ENCODE results near the gene SH3GL1.

SH3GL1 gene

DNA sequence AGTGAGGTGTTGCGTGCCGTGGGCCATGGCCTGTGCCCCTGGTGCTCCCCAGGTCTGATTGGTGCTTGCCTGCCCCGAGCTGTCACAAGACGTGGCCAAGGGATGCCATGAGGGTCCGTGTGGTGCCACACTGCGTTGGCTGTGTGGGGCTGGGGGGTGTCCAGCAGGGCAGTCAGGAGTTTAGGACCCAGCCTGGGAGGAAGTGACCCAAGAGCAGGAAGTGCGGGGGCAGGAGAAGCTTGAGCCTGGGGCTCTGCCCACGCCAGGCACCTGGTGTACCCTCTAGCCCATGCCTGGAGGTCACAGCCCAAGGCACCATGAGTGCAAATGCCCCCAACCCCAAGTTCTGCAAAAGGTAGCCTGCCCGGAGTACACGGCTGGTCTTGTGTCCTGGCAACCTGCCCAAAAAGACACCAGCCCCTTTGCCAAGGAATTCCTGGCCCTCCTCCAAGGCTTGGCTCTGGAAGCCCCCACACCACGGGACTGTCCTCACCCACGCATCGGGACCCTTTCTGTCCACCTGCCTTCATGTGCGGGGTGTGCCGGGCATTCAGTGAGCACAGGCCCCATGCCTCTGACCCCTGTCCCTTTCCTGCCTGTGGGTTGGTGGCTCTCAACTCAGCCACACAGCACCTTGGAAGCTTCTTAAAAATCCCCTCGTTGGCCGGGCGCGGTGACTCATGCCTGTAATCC is 32.1 kb downstream of the SH3GL1 start (continued):
- TF ChIP-seq ZFP30 (CRISPR knock-in tag; IDR thresholded peaks at IDR 0.05) = no peak
- TF ChIP-seq SNAI2 (CRISPR knock-in tag; IDR thresholded peaks at IDR 0.05) = no peak
- TF ChIP-seq, protein P1, sequence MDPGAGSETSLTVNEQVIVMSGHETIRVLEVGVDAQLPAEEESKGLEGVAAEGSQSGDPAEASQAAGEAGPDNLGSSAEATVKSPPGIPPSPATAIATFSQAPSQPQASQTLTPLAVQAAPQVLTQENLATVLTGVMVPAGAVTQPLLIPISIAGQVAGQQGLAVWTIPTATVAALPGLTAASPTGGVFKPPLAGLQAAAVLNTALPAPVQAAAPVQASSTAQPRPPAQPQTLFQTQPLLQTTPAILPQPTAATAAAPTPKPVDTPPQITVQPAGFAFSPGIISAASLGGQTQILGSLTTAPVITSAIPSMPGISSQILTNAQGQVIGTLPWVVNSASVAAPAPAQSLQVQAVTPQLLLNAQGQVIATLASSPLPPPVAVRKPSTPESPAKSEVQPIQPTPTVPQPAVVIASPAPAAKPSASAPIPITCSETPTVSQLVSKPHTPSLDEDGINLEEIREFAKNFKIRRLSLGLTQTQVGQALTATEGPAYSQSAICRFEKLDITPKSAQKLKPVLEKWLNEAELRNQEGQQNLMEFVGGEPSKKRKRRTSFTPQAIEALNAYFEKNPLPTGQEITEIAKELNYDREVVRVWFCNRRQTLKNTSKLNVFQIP (CRISPR knock-in tag; IDR thresholded peaks at IDR 0.05; ENCODE audit: borderline replicate concordance, low read depth) = no peak

DNA sequence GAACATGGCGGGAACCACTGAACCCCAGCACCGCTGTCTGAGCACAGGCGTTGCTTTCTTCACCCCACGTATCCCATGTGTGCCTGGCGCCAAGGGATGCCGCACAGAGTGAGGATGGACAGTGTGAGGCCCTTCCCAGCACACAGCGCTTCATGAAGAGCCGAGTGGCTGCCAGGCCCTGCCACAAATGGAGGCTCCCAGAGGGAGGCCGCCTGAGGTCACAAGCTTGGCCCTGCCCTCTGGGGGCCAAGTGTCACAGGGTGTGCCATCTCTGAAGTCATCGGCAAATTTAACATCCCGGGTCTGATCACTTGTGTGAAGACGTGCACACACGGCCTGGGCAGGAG is 32.6 kb downstream of the SH3GL1 start:
- TF ChIP-seq, protein P2, sequence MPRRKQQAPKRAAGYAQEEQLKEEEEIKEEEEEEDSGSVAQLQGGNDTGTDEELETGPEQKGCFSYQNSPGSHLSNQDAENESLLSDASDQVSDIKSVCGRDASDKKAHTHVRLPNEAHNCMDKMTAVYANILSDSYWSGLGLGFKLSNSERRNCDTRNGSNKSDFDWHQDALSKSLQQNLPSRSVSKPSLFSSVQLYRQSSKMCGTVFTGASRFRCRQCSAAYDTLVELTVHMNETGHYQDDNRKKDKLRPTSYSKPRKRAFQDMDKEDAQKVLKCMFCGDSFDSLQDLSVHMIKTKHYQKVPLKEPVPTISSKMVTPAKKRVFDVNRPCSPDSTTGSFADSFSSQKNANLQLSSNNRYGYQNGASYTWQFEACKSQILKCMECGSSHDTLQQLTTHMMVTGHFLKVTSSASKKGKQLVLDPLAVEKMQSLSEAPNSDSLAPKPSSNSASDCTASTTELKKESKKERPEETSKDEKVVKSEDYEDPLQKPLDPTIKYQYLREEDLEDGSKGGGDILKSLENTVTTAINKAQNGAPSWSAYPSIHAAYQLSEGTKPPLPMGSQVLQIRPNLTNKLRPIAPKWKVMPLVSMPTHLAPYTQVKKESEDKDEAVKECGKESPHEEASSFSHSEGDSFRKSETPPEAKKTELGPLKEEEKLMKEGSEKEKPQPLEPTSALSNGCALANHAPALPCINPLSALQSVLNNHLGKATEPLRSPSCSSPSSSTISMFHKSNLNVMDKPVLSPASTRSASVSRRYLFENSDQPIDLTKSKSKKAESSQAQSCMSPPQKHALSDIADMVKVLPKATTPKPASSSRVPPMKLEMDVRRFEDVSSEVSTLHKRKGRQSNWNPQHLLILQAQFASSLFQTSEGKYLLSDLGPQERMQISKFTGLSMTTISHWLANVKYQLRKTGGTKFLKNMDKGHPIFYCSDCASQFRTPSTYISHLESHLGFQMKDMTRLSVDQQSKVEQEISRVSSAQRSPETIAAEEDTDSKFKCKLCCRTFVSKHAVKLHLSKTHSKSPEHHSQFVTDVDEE (CRISPR knock-in tag; IDR thresholded peaks at IDR 0.05) = no peak
- TF ChIP-seq PPARA (CRISPR knock-in tag; IDR thresholded peaks at IDR 0.05; ENCODE audit: borderline replicate concordance) = no peak
- TF ChIP-seq ARNTL (CRISPR knock-in tag; IDR thresholded peaks at IDR 0.05; ENCODE audit: borderline replicate concordance, low read depth) = no peak
- TF ChIP-seq, protein P3, sequence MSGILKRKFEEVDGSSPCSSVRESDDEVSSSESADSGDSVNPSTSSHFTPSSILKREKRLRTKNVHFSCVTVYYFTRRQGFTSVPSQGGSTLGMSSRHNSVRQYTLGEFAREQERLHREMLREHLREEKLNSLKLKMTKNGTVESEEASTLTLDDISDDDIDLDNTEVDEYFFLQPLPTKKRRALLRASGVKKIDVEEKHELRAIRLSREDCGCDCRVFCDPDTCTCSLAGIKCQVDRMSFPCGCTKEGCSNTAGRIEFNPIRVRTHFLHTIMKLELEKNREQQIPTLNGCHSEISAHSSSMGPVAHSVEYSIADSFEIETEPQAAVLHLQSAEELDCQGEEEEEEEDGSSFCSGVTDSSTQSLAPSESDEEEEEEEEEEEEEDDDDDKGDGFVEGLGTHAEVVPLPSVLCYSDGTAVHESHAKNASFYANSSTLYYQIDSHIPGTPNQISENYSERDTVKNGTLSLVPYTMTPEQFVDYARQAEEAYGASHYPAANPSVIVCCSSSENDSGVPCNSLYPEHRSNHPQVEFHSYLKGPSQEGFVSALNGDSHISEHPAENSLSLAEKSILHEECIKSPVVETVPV (CRISPR knock-in tag; IDR thresholded peaks at IDR 0.05) = no peak
- no peak for TF ChIP-seq BACH2 (CRISPR knock-in tag; IDR thresholded peaks at IDR 0.05; ENCODE audit: borderline replicate concordance)
- no peak for TF ChIP-seq RARB (CRISPR knock-in tag; IDR thresholded peaks at IDR 0.05)
- TF ChIP-seq OSR1 (CRISPR knock-in tag; IDR thresholded peaks at IDR 0.05) = no peak
- no peak for TF ChIP-seq TCF4 (CRISPR knock-in tag; IDR thresholded peaks at IDR 0.05; ENCODE audit: borderline replicate concordance)
- no peak for TF ChIP-seq SNAI2 (CRISPR knock-in tag; IDR thresholded peaks at IDR 0.05)
- TF ChIP-seq, protein P4, sequence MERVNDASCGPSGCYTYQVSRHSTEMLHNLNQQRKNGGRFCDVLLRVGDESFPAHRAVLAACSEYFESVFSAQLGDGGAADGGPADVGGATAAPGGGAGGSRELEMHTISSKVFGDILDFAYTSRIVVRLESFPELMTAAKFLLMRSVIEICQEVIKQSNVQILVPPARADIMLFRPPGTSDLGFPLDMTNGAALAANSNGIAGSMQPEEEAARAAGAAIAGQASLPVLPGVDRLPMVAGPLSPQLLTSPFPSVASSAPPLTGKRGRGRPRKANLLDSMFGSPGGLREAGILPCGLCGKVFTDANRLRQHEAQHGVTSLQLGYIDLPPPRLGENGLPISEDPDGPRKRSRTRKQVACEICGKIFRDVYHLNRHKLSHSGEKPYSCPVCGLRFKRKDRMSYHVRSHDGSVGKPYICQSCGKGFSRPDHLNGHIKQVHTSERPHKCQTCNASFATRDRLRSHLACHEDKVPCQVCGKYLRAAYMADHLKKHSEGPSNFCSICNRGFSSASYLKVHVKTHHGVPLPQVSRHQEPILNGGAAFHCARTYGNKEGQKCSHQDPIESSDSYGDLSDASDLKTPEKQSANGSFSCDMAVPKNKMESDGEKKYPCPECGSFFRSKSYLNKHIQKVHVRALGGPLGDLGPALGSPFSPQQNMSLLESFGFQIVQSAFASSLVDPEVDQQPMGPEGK (CRISPR knock-in tag; IDR thresholded peaks at IDR 0.05; ENCODE audit: borderline replicate concordance) = no peak
- no peak for TF ChIP-seq ISL1 (CRISPR knock-in tag; IDR thresholded peaks at IDR 0.05)
- TF ChIP-seq ZNF8 (CRISPR knock-in tag; IDR thresholded peaks at IDR 0.05) = no peak
- TF ChIP-seq TOX (CRISPR knock-in tag; IDR thresholded peaks at IDR 0.05; ENCODE audit: borderline replicate concordance) = no peak
- no peak for TF ChIP-seq GLIS3 (CRISPR knock-in tag; IDR thresholded peaks at IDR 0.05)
- no peak for TF ChIP-seq ZC3H10 (CRISPR knock-in tag; IDR thresholded peaks at IDR 0.05)
- no peak for TF ChIP-seq ZNF70 (CRISPR knock-in tag; IDR thresholded peaks at IDR 0.05)
- no peak for ATAC-seq

DNA sequence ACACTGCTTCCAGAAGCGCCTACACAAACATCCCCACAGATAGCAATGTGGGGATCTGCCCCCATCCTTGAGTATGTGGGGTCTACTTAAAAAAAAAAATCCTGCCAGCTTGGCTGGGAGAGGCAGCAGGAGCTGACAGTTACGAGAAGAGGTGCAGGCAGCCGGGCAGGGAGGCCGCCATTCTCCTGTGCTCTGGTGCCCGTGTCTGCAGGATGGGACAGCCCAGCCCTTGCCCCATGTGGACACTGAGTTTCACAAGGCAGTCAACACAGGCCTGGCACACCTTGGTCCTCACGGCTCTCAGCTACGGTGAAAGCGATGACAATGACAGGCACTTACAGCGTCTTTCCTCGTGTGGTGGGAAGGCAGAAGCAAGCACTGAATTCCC is 33.0 kb downstream of the SH3GL1 start:
- ATAC-seq = no peak
- TF ChIP-seq SNAI2 (CRISPR knock-in tag; IDR thresholded peaks at IDR 0.05) (no peak), PPARA (CRISPR knock-in tag; IDR thresholded peaks at IDR 0.05; ENCODE audit: borderline replicate concordance) (no peak), TCF4 (CRISPR knock-in tag; IDR thresholded peaks at IDR 0.05; ENCODE audit: borderline replicate concordance) (no peak), GLIS3 (CRISPR knock-in tag; IDR thresholded peaks at IDR 0.05) (no peak), ARNTL (CRISPR knock-in tag; IDR thresholded peaks at IDR 0.05; ENCODE audit: borderline replicate concordance, low read depth) (no peak), ZFP30 (CRISPR knock-in tag; IDR thresholded peaks at IDR 0.05) (no peak), ZNF70 (CRISPR knock-in tag; IDR thresholded peaks at IDR 0.05) (no peak), TOX (CRISPR knock-in tag; IDR thresholded peaks at IDR 0.05; ENCODE audit: borderline replicate concordance) (no peak), ESRRG (CRISPR knock-in tag; IDR thresholded peaks at IDR 0.05) (no peak), BACH2 (CRISPR knock-in tag; IDR thresholded peaks at IDR 0.05; ENCODE audit: borderline replicate concordance) (no peak)

DNA sequence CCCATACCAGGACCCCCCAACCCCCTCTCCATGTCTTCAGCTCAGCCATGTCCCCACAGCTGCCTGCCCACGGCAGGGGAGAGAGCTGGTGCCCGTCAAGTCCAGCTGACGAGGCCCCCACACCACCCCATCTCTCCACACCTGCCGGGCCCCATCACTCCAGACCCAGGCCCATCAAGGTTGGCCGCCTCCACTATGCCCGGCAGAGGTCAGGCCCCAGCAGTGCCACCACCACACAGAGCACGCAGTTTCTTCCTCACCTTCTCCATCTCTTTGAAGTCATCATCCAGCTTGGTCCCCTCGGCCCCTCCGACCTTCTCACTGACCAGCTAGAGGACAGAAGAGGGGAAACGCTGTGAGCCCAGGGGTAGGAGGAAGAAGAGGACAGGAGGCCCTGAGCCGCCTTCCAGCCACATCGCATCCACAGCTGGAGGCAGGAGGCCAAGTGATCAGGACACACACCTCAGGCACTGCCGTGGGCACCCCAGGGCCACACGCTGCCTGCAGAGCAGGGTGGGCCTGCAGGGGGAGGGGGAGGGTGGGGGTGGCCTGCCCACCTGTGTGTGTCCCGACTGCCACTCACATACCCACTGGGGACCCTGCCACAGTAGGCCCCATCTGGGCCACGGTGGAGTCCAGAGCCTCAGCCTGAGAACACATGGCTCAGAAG is 33.5 kb downstream of the SH3GL1 start:
- ATAC-seq = no peak
- no peak for TF ChIP-seq BACH2 (CRISPR knock-in tag; IDR thresholded peaks at IDR 0.05; ENCODE audit: borderline replicate concordance)
- TF ChIP-seq, protein P5, sequence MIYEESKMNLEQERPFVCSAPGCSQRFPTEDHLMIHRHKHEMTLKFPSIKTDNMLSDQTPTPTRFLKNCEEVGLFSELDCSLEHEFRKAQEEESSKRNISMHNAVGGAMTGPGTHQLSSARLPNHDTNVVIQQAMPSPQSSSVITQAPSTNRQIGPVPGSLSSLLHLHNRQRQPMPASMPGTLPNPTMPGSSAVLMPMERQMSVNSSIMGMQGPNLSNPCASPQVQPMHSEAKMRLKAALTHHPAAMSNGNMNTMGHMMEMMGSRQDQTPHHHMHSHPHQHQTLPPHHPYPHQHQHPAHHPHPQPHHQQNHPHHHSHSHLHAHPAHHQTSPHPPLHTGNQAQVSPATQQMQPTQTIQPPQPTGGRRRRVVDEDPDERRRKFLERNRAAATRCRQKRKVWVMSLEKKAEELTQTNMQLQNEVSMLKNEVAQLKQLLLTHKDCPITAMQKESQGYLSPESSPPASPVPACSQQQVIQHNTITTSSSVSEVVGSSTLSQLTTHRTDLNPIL (CRISPR knock-in tag; IDR thresholded peaks at IDR 0.05; ENCODE audit: low read depth) = no peak
- TF ChIP-seq CSDC2 (CRISPR knock-in tag; IDR thresholded peaks at IDR 0.05) = no peak
- no peak for TF ChIP-seq ZNF70 (CRISPR knock-in tag; IDR thresholded peaks at IDR 0.05)
- no peak for TF ChIP-seq ARNTL (CRISPR knock-in tag; IDR thresholded peaks at IDR 0.05; ENCODE audit: borderline replicate concordance, low read depth)
- TF ChIP-seq PPARA (CRISPR knock-in tag; IDR thresholded peaks at IDR 0.05; ENCODE audit: borderline replicate concordance) = no peak
- TF ChIP-seq TOX (CRISPR knock-in tag; IDR thresholded peaks at IDR 0.05; ENCODE audit: borderline replicate concordance) = no peak

Measured in SK-N-SH treated with all-trans-retinoic acid at 6 μM for 48 hours (cell line).